OCI-LY3 (cell line): ENCODE data around the gene ODAD2.

ENCODE experiments used
- EZH2phosphoT487 ChIP-seq: fragments of 200-600 bp; shearing (Covaris generic); IDR thresholded peaks from 2 replicates; pipeline ENCODE4 v1.6.1; 2018; ENCODE audit warnings: antibody characterized with exemption, mixed run types, low read depth
- TF ChIP-seq, protein P1 (sequence below): fragments of 200-600, 300-600 bp; sonication (generic); IDR thresholded peaks from 2 replicates; pipeline ENCODE4 v1.5.1; 2014; ENCODE audit warnings: antibody characterized with exemption, low read length, low read depth

DNA sequence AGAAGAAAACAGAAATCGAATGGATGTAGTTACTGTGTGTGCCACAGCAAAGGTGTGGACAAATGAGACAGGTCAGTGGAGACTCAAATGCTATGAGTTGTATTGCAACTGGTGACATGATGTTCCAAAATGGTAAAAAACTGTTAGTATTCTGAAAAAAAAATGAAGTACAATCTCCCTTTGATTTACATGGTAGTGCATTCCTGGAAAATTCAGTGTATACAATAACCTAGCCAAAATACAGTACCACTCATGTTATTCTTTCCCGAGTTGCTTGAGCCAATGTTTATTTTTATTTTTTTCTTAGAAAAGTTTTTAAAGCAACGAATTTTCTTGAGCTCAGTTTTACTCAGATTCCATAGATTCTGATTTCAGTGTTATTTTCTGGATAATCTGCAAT is 47.7 kb upstream of the ODAD2 start:
- TF ChIP-seq, protein P1, sequence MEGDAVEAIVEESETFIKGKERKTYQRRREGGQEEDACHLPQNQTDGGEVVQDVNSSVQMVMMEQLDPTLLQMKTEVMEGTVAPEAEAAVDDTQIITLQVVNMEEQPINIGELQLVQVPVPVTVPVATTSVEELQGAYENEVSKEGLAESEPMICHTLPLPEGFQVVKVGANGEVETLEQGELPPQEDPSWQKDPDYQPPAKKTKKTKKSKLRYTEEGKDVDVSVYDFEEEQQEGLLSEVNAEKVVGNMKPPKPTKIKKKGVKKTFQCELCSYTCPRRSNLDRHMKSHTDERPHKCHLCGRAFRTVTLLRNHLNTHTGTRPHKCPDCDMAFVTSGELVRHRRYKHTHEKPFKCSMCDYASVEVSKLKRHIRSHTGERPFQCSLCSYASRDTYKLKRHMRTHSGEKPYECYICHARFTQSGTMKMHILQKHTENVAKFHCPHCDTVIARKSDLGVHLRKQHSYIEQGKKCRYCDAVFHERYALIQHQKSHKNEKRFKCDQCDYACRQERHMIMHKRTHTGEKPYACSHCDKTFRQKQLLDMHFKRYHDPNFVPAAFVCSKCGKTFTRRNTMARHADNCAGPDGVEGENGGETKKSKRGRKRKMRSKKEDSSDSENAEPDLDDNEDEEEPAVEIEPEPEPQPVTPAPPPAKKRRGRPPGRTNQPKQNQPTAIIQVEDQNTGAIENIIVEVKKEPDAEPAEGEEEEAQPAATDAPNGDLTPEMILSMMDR = no peak
- no peak for TF ChIP-seq EZH2phosphoT487
